HEK293T (cell line): ENCODE measurements around the gene TSPOAP1.

Experiments used
- ARNT ChIP-seq: fragments of 450-650 bp; IDR thresholded peaks from 2 replicates; pipeline ENCODE4 v1.6.1; 2017; ENCODE audit warnings: mild to moderate bottlenecking
- BHLHE40 ChIP-seq: fragments of 450-650 bp; IDR thresholded peaks from 2 replicates; pipeline ENCODE4 v1.6.1; 2016; ENCODE audit warnings: mild to moderate bottlenecking, moderate library complexity, borderline replicate concordance
- CTBP1 ChIP-seq: fragments of 450-650 bp; IDR thresholded peaks from 2 replicates; pipeline ENCODE4 v1.6.1; 2016; ENCODE audit warnings: borderline replicate concordance
- ELF4 ChIP-seq: fragments of 450-650 bp; IDR thresholded peaks from 2 replicates; pipeline ENCODE4 v1.6.1; 2017; ENCODE audit warnings: antibody characterized with exemption
- FOXK2 ChIP-seq: fragments of 450-650 bp; IDR thresholded peaks from 2 replicates; pipeline ENCODE4 v1.6.1; 2016; ENCODE audit warnings: mild to moderate bottlenecking
- FOXM1 ChIP-seq: fragments of 450-650 bp; IDR thresholded peaks from 2 replicates; pipeline ENCODE4 v1.6.1; 2017; ENCODE audit warnings: mild to moderate bottlenecking, borderline replicate concordance
- HDGF ChIP-seq: fragments of 450-650 bp; IDR thresholded peaks from 2 replicates; pipeline ENCODE4 v1.6.1; 2017; ENCODE audit warnings: antibody characterized with exemption, borderline replicate concordance
- NFRKB ChIP-seq: fragments of 450-650 bp; IDR thresholded peaks from 2 replicates; pipeline ENCODE4 v1.6.1; 2016; ENCODE audit warnings: mild to moderate bottlenecking, moderate library complexity
- PKNOX1 ChIP-seq: fragments of 450-650 bp; IDR thresholded peaks from 2 replicates; pipeline ENCODE4 v1.6.1; 2016
- SUZ12 ChIP-seq: fragments of 450-650 bp; IDR thresholded peaks from 2 replicates; pipeline ENCODE4 v1.6.1; 2016; ENCODE audit warnings: mild to moderate bottlenecking
- TARDBP ChIP-seq: fragments of 450-650 bp; IDR thresholded peaks from 2 replicates; pipeline ENCODE4 v1.6.1; 2016
- ZNF384 ChIP-seq: fragments of 450-650 bp; IDR thresholded peaks from 2 replicates; pipeline ENCODE4 v1.6.1; 2016

- no peak for TF ChIP-seq HDGF
- TF ChIP-seq FOXM1 = no peak
- TF ChIP-seq FOXK2 = no peak
- no peak for TF ChIP-seq ELF4
- no peak for TF ChIP-seq PKNOX1
- TF ChIP-seq ARNT = no peak
- no peak for TF ChIP-seq BHLHE40
- TF ChIP-seq TARDBP = no peak
- no peak for TF ChIP-seq SUZ12
- TF ChIP-seq NFRKB = no peak
- TF ChIP-seq ZNF384 = no peak
- TF ChIP-seq CTBP1 = no peak
Observed at GRCh38 chr17:58308173-58308984, 20.2 kb downstream of the TSPOAP1 start.
